CMK (cell line): ENCODE results near the gene PDZD2.
"Not testable (repeated sequence)": the region's sequence is repeated elsewhere in the genome, so short reads cannot be mapped to it uniquely, and the experiment has no call there.

ENCODE experiments used
- DNase-seq: peaks from one replicate; pipeline ENCODE4 v3.0.0-alpha.2; 2010; ENCODE audit warnings: low read depth

Gene PDZD2

GRCh38 chr5:32014096-32014745 is 375.3 kb downstream of the PDZD2 start:
- no peak for DNase-seq

DNA sequence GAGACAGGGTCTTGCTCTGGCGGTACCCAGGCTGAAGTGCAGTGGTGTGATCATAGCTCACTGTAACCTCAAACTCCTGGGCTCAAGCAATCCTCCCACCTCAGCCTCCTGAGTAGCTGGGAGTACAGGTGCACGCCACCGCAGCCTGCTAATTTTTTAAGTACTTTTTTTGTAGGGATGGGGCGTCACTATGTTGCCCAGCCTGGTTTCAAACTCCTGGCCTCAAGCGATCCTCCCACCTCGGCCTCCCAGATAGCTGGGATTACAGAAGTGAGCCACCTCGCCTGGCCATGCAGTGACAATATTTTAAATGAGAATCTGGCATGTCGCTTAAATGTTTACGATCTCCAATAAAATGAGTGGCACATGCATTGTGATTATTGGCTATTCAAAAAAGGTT is 376.3 kb downstream of the PDZD2 start:
- DNase-seq = not testable (repeated sequence)

DNA sequence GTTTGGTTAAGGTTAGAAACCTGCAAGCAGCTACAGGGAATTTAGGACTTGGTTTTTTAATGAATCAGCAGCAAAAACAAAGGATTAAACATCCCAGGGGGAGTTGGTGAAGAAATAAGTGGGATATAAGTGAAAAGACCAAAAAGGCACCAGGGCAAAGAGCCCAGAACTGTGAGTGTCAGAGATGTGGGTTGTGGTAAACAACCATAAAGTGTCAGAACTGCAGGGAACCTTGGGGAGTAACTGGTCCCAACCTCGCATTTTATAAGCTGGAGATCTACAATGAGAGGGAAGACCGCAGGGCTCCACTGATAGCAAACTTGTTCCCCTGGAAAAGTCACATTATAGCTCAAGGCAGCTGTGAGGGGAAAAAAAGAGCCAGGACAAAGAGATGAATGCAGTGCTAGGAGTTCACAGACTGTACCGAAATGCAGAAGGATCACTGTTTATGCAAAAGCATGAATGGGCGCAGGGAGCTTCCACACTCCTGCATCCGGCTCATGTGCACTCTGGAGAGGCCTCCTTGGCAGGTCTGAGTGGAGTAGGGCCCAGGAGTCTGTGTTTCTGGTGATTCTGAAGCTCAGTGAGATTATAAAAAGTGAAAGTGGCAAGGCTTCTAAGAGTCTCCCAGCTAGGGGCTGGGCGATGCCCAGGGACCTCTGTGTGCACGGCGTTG is 378.9 kb downstream of the PDZD2 start:
- DNase-seq = no peak

GRCh38 chr5:32018476-32019436 is 379.8 kb downstream of the PDZD2 start:
- no peak for DNase-seq

GRCh38 chr5:32020271-32020670 is 381.3 kb downstream of the PDZD2 start:
- DNase-seq = no peak

DNA sequence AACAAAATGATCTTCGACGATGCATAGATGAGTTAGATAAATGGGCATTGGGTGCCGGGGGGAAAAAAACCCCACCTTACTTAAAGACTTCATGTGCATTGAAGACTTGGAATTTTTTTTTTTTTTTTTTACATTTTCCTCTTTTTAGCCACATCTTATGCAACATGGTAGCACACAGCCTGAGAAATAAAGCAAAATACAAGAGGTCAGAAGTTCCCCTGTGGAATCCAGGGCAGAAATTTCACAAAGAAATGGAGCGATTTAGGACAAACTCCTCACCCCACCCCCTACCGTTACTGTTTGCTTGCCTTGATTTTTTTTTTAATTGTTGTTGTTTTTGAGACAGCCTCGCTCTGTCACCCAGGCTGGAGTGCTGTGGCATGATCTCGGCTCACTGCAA is 382.0 kb downstream of the PDZD2 start:
- DNase-seq = no peak

- no peak for DNase-seq
These were observed 382.8 kb downstream of the PDZD2 start for GRCh38 chr5:32021771-32022170.

DNA sequence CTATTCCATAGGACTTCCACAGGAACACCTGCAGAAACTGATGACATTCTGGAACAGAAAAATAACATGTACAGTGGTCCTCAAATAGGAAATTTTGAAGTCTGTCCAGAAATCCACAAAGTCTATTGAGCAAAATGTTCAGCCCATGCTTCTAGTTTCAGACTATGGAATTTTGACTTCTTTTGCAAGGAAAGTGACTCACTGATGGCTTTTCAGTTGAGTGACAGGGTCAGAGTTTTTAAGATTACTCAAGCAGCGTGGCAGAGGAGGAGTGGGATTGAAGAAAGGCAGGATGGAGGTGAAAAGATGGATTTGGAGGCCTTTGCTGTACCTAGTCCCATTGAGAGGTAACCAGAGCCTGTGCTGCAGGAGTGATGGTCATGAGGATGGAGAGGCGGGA is 383.7 kb downstream of the PDZD2 start:
- DNase-seq = no peak

GRCh38 chr5:32023816-32024215 is 384.9 kb downstream of the PDZD2 start:
- no peak for DNase-seq

DNA sequence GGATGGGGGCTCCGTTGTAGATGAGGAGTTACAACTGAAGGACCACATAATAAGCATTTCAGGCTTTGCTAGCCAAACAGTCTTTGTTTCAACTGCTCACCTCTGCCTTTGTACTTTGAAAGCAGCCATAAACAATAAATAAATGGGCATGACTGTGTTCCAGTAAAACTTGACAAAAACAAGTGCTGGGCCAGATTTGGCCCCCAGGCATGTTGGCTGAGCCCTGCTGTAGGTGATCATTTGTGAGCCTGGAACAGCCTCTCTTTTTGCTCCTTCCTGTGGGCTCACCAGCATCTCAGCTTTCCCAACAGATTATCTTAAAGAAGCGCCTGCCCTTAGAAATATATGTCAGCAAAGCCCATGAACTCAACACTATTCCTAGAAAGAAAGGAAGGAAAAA is 385.8 kb downstream of the PDZD2 start:
- no peak for DNase-seq

DNA sequence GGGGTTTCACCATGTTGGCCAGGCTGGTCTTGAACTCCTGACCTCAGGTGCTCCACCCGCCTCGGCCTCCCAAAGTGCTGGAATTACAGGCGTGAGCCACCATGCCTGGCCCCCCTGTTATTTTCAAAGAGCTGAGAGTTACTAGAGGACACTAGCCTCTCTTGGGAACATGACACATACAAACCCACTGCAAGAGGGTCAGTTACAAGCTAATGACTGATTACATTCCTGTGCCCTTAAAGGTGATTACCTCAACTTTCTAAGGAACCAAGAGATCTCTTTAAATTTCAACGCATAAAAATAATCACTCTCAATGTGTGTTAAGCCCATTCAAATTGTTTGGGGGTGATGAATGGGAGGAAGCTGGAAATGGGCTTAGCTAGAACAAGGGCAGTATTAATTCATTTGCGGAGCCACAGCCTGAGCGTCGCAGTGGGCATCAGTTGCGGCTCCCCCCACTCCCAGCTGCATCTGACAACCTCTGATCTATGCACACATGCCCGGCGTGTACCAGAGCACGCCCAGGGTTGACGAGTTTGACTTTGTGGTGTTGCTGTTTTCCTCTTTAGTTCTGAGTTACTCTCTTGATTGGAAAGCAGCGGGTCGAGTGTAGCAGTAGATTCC is 388.3 kb downstream of the PDZD2 start:
- no peak for DNase-seq

GRCh38 chr5:32027717-32028458 is 389.0 kb downstream of the PDZD2 start:
- DNase-seq = no peak

DNA sequence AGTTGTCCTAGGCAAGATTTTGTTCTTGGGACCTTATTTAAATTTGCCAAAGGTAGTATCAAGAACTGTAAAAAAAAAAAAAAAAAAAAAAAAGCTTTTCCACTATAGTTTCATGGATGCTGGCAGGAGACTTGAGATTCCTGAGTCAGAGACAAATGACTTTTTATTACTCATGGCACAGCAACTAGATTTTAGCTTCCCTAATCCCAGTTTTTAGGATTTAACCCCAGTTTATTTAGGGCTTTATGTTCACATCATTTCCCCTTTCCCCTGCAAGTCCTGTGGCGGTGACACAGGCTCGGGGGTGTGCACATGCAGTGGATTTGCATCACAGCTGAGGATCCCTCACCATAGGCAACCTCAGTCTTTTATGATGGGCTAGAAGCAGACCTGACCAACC is 390.3 kb downstream of the PDZD2 start:
- DNase-seq = no peak

DNA sequence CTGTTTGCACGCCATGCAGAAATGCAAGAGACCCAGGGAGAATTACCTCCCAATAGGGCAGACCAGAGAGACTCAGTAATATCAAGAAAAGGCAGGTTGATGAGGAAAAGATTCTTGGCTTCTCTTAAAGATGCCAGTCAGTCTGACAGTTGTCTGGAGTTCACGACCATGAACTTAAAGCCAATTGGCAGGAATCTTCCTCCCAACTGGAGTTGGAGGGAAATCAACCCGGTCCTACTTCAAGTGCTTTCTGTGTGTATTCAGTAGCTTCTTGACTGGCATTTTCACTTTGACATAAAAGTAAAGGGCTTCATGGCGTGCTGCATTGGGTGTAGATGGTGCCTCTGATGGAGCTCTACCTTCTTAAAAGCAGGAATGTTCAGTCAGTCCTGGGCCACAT is 390.9 kb downstream of the PDZD2 start:
- no peak for DNase-seq

DNA sequence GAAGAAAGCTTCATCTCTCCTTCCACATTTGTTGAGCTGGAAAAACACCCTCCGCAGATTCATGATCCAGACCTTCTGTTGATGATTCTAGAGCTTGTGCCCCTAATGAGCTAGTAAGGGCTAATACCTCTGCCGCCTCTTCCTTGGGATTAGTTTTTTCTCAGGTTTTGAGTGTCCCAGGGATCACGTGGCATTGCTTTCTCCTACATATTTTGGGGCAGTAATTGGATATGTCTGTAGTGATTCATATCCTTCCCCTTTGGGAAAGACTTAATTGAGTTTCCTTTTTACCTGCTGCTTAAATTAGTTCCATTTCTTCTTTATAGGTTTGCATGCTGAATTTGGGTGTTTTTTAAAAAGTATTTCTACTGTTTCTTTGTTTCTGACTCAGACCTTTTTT is 391.3 kb downstream of the PDZD2 start:
- no peak for DNase-seq

- DNase-seq = no peak
These were observed 391.8 kb downstream of the PDZD2 start for GRCh38 chr5:32030686-32031085.

DNA sequence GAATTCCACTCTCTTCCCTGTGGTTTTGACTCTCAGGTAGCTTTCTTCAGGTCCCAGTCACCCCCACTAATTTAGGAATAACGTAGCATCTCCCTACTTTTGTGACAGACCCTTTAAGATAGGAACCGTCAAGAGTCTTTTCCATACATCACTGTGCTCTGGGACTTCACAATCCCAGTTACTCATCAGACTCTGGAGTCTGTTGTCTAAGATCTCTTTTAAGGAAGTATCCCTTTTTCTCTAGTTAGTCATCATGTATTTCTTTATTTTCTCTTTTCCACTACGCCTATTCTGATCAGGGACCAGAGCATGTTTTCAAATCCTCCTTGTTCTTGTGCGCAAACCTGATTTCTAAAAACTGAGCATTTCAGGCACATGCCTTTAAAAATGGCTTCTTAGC is 392.2 kb downstream of the PDZD2 start:
- no peak for DNase-seq

GRCh38 chr5:32038523-32038922 is 399.6 kb downstream of the PDZD2 start:
- DNase-seq = no peak

- not testable (repeated sequence) for DNase-seq
These were observed 400.2 kb downstream of the PDZD2 start for GRCh38 chr5:32039133-32039532.

GRCh38 chr5:32039601-32040000 is 400.7 kb downstream of the PDZD2 start:
- DNase-seq = not testable (repeated sequence)

- DNase-seq = not testable (repeated sequence)
These were observed 401.3 kb downstream of the PDZD2 start for GRCh38 chr5:32040181-32040695.
